Esophagus muscularis mucosa (tissue), 3 donors: ENCODE data around the gene ANKS1B.

Experiments used
- CTCF ChIP-seq, 3 experiments: fragments of 200-600 bp in 2 of 3; fragments of 450-650 bp in 1 of 3; sonication (generic) in 2 of 3; IDR thresholded peaks; one replicate each; pipeline ENCODE4 v1.5.1; 2017 to 2019; ENCODE audit warnings: antibody characterized with exemption in 3 of 3, mild to moderate bottlenecking in 2 of 3, moderate library complexity in 1 of 3
- POLR2A ChIP-seq: fragments of 450-650 bp; IDR thresholded peaks from one replicate; pipeline ENCODE4 v1.6.1; 2017; ENCODE audit warnings: antibody characterized with exemption, moderate library complexity, mild to moderate bottlenecking, low read depth
- POLR2AphosphoS5 ChIP-seq, 2 donors: sonication (generic); formaldehyde crosslinking; IDR thresholded peaks; one replicate each; pipeline ENCODE4 v1.6.1; 2017; ENCODE audit warnings: antibody characterized with exemption in 2 of 2

- TF ChIP-seq CTCF (IDR thresholded peaks at IDR 0.05), result no peak
- no peak for TF ChIP-seq POLR2AphosphoS5 (IDR thresholded peaks at IDR 0.05)
- TF ChIP-seq POLR2A, result no peak
These were observed 1263.5 kb downstream of the ANKS1B start for GRCh38 chr12:98721204-98721702.
